Measurements from ENCODE around the gene CCDC188.

GRCh38 chr22:20174785-20175596, 24.1 kb upstream of the CCDC188 start:
- no peak for TF ChIP-seq CTCF (IDR thresholded peaks at IDR 0.05; ENCODE audit: insufficient read depth, low read depth, low read length)
- no peak for TF ChIP-seq EZH2 (IDR thresholded peaks at IDR 0.05; ENCODE audit: insufficient read depth, low read length)
